ENCODE data around the gene AK4.
"Not testable (repeated sequence)": the region's sequence is repeated elsewhere in the genome, so short reads cannot be mapped to it uniquely, and the experiment has no call there.

AK4 gene

DNA sequence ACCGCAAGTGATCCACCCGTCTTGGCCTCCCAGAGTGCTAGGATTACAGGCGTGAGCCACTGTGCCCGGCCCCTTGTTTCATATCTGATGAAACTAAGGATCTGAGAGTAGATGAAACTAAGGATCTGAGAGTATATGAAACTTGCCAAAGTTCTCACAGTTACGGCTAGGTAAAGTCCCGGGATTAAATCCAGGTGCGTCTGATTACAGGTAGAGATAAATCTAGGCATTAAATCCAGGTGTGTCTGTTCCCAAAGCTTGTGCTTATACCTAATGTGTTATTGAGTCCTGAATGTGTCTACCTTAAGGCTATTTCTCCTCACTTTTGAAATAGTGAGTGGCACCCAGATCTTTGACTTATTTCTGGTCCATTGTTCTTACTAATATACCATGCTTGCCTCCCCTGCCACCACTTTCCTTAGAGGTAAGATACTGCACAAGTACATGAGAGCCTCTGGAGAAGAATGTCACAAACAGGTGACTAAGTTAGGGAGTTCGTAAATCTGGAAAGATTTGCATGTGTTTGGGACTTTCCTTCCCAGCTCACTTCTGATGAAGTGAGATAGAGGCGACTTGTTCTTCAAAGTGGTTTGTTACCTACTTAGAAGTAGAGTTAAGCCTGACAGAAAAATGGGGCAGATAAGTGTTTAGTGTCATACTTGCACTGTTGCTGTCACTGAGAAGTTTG lies 66.5 kb downstream of the AK4 start:
- no peak for DNase-seq

DNA sequence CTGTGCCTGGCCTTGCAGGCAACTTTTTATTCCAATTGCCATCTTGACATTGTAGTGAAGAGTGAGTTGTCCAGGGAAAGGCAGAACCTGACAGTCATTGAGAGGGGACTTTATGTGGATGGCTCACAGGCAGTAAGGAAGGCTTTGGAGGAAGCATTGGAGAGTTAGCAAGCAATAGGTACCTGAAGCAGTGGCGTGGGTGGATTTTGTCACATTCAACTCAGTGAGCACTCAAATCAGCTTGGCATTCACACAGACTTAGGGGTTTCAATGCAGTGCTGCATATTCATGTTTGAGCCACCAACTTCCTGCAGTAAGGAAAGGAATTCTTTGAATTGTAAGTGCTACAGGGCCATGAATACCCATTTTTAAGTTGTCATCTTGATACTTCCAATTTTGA lies 69.0 kb downstream of the AK4 start:
- DNase-seq = no peak

DNA sequence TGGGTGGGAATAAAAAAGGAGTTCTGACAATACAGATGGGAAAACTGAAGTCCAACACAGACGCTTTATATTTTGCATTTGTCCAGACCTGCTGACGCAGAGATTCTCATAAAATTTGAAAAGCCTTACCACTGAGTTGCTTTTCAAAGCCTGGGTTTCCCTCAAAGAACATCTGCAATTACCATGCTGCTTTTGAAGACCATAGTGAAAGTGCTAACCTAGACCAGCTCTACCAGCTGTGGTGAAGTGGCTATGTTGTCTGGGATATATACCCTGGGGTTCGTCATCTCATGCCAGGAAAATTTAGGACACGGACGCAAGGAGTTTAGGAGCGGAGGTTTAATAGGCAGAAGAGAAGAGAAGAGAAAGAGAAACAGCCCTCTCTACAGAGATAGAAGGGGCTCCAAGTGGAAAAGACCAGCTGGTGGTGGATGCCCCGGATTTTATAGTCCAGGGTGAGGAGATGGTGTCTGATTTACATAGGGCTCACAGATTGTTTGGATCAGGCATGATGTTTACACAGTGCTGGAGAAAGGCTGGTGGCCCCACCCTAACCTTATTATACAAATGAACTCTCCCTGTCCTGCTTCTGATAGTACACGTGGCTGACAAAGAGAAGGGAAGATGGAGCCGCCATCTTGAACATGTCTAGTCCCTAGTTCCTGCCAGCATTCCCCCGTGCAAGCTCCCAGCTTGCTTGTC lies 73.8 kb downstream of the AK4 start:
- no peak for DNase-seq

DNA sequence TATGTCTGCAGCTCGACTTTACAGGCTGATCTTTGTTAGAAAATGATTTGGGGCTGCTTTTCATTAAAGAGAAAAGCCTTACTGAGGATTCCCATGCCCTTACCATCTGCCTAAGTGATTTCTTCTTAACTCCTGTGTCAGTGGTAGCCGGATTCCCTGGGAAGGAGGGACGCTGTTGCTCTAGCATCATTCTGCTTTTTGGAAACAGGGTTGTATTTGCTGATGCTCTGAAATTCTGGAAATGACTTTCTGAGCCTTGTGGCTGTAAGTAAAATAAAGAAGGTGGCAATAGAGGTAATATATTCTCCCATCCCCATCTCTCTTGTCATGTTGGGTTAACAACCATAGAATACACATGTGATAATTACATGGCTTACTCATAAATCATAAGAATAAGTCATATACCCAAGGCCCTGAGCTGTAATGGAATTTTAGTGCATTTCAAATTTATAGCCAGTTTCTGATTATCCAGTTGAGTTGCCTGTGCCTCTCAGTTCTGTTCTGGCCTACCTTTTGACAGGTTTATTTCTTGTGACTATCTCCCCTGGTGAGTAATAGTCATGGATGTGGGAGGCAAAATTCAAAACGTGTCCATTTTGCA lies 74.4 kb downstream of the AK4 start:
- no peak for DNase-seq

DNA sequence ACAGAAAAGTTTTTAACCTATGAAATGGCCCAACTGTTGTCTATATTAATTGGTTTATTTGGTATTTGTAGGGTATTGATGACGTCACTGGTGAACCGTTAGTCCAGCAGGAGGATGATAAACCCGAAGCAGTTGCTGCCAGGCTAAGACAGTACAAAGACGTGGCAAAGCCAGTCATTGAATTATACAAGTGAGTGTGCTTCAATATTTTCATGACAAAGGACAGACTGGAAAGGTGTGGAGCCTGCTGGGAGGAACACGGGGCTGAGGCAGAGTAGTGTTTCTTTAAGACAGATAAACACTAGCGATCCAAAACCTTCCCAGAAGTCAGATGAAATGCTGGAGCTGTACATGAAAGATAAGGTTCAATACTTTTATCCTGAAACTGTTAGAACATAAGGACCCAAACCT lies 76.7 kb downstream of the AK4 start:
- no peak for DNase-seq

DNA sequence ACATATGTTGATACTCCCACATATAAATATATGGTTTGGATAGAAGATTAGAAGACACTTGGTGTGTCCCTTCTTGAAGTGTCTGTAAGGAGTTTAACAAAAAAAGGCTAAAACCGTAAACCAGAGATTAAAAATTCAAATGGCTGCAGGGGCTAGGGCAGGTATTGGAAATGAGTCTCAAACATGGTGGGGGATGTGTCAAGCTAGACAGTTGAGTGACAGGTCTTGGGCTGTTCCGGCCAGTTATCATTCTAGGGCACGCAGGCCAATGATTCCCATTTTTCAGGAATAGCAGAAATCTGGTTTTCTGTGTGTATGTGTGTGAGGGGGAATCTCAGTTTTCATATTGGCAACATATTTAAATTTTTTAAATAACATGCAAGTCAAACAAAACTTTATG lies 77.2 kb downstream of the AK4 start:
- DNase-seq = no peak

DNA sequence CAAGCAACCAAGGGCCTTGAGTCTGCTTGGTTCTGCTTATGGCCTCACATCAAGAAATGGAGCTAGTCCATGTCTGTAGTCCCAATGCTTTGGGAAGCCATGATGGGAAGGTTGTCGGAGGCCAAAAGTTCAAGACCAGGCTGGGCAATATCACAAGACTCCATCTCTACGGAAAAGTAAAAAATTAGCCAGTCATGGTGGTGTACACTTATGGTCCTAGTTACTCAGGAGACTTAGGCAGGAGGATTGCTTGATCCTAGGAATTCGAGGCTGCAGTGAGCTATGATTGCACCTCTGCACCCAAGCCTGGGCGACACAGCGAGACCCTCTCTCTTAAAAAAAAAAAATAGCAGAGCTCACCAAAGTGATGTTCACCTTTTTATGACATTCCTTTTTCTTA lies 81.2 kb downstream of the AK4 start:
- no peak for DNase-seq

DNA sequence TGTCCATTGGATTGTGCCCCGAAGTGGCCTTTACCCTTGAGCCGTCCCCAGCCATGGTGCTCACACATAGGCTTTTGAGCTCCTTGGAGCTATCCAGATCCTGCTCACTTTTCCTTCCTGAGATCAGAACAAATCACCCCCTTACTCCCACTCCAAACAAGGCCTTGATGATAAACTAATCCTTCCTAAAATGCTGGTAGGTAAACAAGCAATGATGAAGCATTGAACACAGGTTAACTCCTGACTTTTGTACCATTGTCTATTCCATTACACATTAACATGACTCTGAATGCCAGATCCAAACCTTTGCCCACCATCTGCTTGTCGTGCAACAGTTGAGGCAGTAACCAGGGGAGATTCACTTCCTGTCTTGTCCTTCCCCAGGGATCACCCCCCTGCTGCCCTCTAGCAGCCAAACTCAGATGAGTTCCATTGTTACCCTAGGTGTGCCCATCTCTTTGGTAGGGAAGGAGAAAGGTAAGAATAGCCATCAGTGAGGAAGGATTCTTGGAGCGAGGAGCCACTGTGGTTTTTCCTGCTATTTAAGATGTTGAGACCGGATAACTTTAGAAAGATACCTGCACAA lies 81.8 kb downstream of the AK4 start:
- DNase-seq = no peak

DNA sequence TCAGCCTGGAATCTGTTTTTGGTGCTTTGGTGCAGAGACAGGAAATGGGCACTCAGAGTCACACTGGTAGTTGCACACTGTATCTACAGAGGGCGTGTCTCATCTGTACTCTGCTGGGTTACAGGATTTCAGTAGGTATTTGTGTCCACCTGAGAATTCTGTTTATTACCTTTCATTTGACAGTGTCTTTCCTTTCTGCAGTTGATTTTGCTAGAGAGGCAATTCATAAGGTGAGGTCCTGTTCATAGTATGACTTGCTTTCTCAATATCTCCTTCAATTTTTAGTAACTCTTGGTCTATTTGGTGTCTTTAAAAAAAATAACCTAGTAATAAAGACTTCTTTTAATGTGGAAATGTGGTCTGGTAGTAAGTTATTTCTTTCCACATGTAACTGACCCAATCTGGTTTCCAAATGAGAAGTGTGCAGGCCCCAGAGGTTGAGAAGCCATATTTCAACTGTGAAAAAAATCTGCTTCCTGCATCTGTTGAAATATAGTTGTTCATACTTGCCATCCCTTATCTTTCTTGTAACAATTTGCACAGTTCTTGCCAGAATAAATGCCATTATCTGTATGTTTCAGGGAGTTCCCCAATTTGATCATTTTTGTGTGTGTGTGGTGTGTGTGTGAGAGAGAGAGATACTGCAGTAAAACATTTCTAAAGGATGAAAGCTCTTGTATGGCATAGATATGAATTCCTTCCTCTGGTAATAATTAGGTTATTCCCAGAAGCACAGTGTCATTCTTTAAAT lies 82.9 kb downstream of the AK4 start:
- no peak for DNase-seq

DNA sequence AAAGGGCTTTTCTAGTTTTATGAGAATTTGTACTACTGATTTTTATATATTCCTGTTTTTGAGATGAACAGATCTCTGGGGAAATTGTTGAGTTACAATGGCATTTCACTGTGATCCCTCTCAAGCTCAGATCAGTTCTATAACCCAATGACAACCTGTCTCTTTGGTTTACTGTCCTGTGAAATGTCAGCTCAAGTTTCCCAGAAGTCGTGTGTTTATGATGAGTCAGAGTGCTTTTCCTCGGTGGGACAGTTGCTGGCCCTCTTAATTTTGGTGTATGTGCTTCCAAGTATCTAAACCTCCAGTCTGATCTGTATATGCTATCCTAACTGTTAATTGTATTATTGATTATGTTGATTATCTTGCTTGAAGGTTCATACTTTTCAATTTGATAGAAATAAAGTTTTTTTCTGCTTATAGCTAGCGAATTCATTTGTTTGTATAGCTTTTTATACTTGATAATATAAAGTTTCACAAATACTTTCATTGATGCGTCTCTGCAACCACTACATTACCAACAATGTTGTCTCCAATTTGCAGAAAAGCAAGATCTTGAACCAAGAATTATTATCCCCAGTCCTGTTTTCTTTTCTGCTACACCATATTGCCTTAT lies 83.8 kb downstream of the AK4 start:
- no peak for DNase-seq

DNA sequence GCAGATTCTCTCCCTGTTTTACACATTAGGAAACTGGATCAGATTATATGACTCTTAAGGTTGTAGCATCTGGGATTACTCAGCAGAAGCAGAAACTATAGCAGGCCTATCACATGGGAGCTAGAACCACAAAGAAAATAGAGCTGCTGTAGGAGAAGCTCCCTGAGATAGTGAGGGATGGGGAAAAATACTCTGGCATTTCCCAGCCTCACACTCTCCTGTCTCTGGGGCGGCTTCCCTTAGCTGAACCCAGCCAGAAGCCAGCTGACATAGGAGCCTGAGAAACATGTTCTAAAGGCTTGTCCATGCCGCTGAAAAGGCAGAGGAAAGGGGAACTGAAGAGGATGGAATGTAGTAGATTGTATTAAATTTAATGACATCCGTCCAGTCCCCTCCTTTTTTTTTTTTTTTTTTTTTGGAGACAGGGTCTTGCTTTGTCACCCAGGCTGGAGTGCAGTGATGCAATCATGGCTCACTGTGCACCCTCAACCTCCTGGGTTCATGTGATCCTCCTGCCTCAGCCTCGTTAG lies 84.5 kb downstream of the AK4 start:
- peak; percentile 27 for DNase-seq

DNA sequence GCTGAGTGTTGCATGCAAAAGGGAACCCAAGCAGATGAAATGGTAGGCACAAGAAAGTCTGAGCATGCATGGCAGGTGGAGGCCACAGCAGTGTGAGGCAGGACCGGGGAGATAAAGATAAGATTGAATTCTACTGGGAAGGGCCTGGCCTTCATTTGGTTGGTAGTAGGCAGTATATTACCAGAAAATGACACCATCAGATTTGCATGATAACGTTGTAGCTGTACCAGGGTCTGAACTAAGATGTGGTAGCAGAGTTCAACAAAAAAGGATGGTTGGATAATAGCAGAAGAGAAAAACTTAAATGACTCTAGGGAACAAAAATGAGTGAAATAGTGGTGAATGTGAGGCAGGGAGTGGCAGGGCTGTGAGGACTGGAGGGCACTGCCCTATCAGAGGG lies 85.8 kb downstream of the AK4 start:
- DNase-seq = no peak

DNA sequence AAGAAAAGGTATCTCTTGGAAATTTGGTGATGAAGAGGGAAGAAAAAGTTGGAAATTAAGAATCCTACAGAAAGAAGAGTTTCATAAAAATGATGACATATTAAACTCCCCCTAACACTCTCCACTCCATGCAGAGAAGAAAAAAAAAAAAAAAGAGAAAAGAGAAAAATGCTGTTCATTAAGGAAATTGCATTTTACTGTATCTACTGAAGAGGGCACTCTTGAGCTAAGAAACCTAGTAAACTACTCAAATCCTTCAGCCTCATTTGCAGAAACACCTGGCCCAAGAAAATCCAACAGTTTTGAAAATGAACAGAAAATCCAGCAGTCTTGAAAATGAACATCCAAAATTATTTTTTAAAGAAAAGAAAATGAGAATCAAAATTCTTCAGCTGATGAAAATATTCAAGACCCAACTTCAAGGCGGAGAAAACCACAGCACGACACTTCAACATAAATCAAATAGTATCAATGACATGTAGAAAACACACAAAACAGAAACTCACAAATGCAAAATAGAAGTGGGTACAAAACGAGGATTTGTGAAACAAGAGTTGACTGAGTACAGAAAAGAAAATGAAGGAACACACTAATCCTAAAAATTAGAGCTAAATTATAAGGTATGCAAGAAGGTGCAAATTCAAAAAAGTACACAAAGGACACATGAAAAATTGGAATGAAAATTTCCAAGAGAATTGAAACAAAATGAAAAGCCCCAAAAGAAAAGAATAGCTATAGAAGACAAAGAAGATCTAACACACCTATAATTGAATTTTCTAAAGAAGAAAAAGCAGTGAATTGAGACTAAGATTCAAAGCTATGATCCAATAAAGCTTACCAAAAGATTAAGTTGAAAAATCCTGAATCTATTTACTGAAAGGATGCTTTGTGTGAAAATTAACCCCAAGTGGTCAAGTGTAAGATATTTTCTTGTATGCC lies 88.1 kb downstream of the AK4 start:
- DNase-seq = peak; percentile 28

DNA sequence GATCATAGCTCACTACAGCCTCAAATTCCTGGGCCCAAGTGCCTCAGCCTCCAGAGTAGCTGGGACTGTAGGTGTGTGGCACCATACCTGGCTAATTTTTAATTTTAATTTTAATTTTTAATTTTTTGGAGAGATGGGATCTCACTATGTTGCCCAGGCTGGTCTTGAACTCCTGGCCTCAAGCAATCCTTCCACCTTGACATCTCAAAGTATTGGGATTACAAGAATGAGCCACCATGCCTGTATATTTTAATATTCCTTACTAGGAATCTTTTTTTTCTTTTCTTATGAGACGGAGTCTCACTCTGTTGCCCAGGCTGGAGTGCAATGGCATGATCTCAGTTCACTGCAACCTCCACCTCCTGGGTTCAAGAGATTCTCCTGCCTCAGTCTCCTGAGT lies 89.1 kb downstream of the AK4 start:
- not testable (repeated sequence) for DNase-seq

DNA sequence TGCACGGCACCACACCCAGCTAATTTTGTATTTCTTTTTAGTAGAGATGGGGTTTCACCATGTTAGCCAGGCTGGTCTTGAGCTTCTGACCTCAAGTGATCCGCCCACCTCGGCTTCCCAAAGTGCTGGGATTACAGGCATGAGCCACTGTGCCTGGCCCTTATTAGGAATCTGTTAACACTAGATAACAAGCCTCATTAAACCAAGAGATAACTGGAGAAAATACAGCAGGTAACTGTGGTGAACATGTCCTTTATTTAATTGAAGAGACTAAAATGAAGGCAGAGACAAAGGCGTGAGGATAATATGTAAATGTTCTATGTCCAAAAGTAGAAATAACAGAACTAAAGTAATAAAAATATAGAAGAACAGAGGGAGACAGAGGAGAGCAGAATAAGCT lies 89.5 kb downstream of the AK4 start:
- no peak for DNase-seq

DNA sequence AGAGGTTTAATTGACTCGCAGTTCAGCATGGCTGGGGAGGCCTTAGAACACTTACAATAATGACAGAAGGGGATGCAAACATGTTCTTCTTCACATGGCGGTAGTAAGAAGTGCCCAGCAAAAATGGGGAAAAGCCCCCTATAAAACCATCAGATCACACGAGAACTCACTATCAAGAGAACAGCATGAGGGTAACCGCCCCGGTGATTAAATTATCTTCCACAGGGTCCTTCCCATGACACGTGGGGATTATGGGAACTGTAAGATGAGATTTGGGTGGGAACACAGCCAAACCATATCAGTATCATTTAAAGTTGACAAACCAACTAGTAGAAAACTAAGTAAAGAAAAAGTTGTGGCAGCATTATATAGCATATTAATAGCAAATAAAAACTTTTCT lies 90.0 kb downstream of the AK4 start:
- DNase-seq = no peak

DNA sequence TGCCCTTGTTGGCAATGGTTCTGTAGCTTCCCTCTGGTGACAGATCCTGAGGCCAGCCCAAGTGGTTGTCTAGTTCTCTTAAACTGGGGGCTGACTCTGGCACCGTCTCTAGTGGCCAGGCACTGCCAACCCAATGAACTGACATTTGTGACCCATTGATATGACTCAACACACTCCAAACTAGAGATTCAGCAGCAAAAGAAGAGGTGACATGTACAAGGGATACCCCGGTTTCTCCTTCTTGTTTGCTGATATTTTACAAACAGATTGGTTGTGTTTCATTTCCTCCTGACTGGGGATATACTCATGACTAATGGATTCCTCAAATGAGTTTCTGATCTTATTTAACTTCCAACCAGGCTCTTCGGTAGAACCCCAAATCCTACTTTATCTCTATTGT lies 95.5 kb downstream of the AK4 start:
- no peak for DNase-seq

DNA sequence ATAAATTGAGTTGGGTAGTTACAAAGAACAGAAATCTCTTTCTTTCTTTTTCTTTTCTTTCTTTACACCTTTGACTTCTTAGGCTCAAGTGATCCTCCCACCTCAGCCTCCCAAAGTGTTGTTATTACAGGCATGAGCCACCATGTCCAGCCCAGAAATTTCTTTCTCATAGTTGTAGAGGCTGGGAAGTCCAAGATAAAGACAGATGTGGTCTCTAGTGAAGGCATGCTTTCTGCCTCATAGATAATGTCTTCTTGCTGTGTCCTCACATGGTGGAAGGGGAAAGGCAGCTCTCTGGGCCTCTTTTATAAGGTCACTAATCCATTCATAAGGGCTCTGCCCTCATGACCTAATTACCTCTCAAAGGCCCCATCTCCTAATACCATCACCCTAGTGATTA lies 97.3 kb downstream of the AK4 start:
- DNase-seq = no peak

DNA sequence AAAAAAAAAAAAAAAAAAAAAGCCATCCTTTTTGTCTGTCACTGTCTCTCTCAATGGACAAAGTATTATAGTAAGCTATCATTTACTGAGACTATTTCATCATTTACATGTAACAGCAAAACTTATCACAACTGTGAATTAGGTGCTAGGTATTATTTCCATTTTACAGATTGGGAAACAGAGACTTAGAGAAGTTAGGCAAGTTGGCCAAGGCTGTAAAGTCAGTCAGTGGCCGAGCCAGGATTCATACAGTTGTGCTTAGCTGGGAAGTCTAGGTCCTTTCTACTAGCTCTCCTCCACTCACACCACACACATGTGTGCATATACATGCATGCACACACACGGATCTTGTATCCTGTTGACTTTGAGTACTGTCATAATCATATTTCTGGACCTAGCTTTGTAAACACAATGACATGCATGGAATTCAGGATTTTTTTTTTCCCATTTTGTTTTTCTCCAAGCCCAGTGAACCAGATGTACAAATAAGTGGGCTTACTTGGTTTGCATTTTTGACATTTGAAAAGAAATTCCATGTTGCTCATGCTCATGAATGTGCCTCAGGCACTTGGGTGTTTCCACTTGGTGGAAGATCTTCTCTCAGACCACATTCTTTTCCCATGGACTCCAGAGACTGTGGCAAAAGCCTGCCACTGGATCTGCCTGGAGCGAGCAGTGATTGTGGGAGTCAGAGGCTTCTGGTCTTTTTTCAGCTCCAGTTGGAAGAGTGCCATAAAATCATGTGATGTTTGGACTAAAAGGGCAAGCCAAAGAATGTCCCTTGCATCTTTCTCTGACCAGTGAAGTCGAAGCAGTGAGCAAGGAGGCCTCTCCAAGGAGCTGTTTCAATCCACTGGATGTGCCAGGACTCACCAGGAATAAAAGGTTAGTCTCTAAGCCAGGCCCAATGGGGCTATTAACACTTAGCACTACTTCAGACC lies 99.7 kb downstream of the AK4 start:
- DNase-seq = peak; percentile 43

DNA sequence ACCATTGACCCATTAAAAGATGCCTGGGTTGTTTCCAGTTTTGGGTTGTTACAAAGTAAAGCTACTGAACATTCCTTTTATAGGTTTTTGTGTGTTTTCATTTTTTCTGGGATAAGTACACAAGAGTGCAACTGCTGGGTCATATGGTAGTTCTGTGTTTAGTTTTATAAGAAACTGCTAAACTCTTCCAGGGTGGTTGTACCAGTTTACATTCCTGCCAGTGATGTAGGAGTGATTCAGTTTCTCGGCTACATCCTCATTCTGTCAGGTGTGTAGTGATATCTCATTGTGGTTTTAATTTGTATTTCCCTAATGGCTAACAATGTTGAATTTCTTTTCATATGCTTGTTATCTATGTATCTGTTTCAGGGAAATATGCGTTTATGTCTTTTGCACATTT lies 102.8 kb downstream of the AK4 start:
- DNase-seq = no peak

All from fibroblast of skin of abdomen (primary cell).